Cerebellar cortex (tissue), 1 donor: Measurements from ENCODE around the gene LRRC27.

Experiments
- DNase-seq: peaks from one replicate; pipeline ENCODE4 v3.0.0-alpha.2; 2015; ENCODE audit warnings: low spot score

The LRRC27 gene

GRCh38 chr10:132402781-132403241 lies 70.8 kb downstream of the LRRC27 start:
- DNase-seq, result no peak

- no peak for DNase-seq
These were observed 71.6 kb downstream of the LRRC27 start for GRCh38 chr10:132403511-132404168.

- DNase-seq, result no peak
These were observed 72.3 kb downstream of the LRRC27 start for GRCh38 chr10:132404169-132404880.

- DNase-seq, result no peak
These were observed 73.0 kb downstream of the LRRC27 start for GRCh38 chr10:132404911-132405462.

- no peak for DNase-seq
These were observed 73.5 kb downstream of the LRRC27 start for GRCh38 chr10:132405463-132405991.

GRCh38 chr10:132406181-132406580 lies 74.2 kb downstream of the LRRC27 start:
- no peak for DNase-seq

GRCh38 chr10:132406750-132407149 lies 74.8 kb downstream of the LRRC27 start:
- DNase-seq, result no peak

- DNase-seq, result no peak
These were observed 75.3 kb downstream of the LRRC27 start for GRCh38 chr10:132407243-132407746.

- no peak for DNase-seq
These were observed 75.9 kb downstream of the LRRC27 start for GRCh38 chr10:132407846-132408278.

- no peak for DNase-seq
These were observed 76.4 kb downstream of the LRRC27 start for GRCh38 chr10:132408367-132408781.

GRCh38 chr10:132408823-132409666 lies 77.1 kb downstream of the LRRC27 start:
- DNase-seq, result no peak

- no peak for DNase-seq
These were observed 77.7 kb downstream of the LRRC27 start for GRCh38 chr10:132409667-132410028.

- no peak for DNase-seq
These were observed 78.2 kb downstream of the LRRC27 start for GRCh38 chr10:132410056-132410778.

- no peak for DNase-seq
These were observed 79.0 kb downstream of the LRRC27 start for GRCh38 chr10:132410779-132411532.

- no peak for DNase-seq
These were observed 79.7 kb downstream of the LRRC27 start for GRCh38 chr10:132411561-132412253.

GRCh38 chr10:132412316-132413192 lies 80.6 kb downstream of the LRRC27 start:
- DNase-seq, result no peak

- DNase-seq, result no peak
These were observed 81.5 kb downstream of the LRRC27 start for GRCh38 chr10:132413226-132414205.
